Loucy (cell line): ENCODE data around the gene ZBTB32.

Source experiments
- H2AFZ ChIP-seq: fragments of 200-600 bp; sonication (generic); 2 replicates; pipeline ENCODE4 v1.6.0; 2016; ENCODE audit warnings: antibody characterized with exemption, mild to moderate bottlenecking, low read length, moderate library complexity
- H3F3A ChIP-seq: fragments of 200-600 bp; 2 replicates; pipeline ENCODE4 v1.6.0; 2016; ENCODE audit warnings: antibody characterized with exemption, low read depth, mild to moderate bottlenecking
- H3K27me3 ChIP-seq: fragments of 200-600 bp; sonication (generic); 2 replicates; pipeline ENCODE4 v1.6.1; 2014; ENCODE audit warnings: low read length, mild to moderate bottlenecking; ENCODE audit not compliant: insufficient read depth, poor library complexity, severe bottlenecking
- H3K36me3 ChIP-seq: fragments of 200-600 bp; sonication (generic); 2 replicates; pipeline ENCODE4 v1.6.1; 2016; ENCODE audit warnings: low read length; ENCODE audit not compliant: insufficient read depth
- H3K4me1 ChIP-seq: fragments of 200-600 bp; sonication (generic); 2 replicates; pipeline ENCODE4 v1.5.1; 2014; ENCODE audit warnings: low read length, mild to moderate bottlenecking; ENCODE audit not compliant: insufficient read depth, poor library complexity, severe bottlenecking
- H3K4me2 ChIP-seq: fragments of 200-600 bp; sonication (generic); 2 replicates; pipeline ENCODE4 v1.6.0; 2014; ENCODE audit warnings: antibody characterized with exemption, low read length, low read depth, mild to moderate bottlenecking; ENCODE audit not compliant: poor library complexity, severe bottlenecking
- H3K4me3 ChIP-seq: fragments of 200-600 bp; sonication (generic); 2 replicates; pipeline ENCODE4 v1.5.1; 2014; ENCODE audit warnings: low read length, mild to moderate bottlenecking, mixed read lengths; ENCODE audit not compliant: poor library complexity, severe bottlenecking
- H3K79me2 ChIP-seq: fragments of 200-600 bp; sonication (generic); 2 replicates; pipeline ENCODE4 v1.6.1; 2014; ENCODE audit warnings: low read length; ENCODE audit not compliant: insufficient read depth
- H3K9ac ChIP-seq: fragments of 200-600 bp; sonication (generic); 2 replicates; pipeline ENCODE4 v1.6.0; 2014; ENCODE audit warnings: mild to moderate bottlenecking, low read depth, low read length, moderate library complexity; ENCODE audit not compliant: poor library complexity, severe bottlenecking
- H3K9me2 ChIP-seq: fragments of 200-600 bp; sonication (generic); replicated peaks from 2 replicates; pipeline ENCODE4 v1.6.1; 2016; ENCODE audit warnings: low read depth, low read length, mixed read lengths
- H3K9me3 ChIP-seq: fragments of 200-600 bp; sonication (generic); 2 replicates; pipeline ENCODE4 v1.6.1; 2014; ENCODE audit warnings: mild to moderate bottlenecking, antibody characterized with exemption, low read length, low read depth; ENCODE audit not compliant: insufficient read depth
- H4K20me1 ChIP-seq: fragments of 200-600 bp; sonication (generic); 2 replicates; pipeline ENCODE4 v1.6.0; 2014; ENCODE audit warnings: antibody characterized with exemption, low read length, mild to moderate bottlenecking; ENCODE audit not compliant: insufficient read depth, poor library complexity, severe bottlenecking
- CTCF ChIP-seq: fragments of 200-600 bp; sonication (generic); conservative IDR thresholded peaks from 2 replicates; pipeline ENCODE4 v1.5.1; 2014; ENCODE audit warnings: mild to moderate bottlenecking, antibody characterized with exemption, low read length
- EZH2phosphoT487 ChIP-seq: fragments of 200-600 bp; IDR thresholded peaks from 2 replicates; pipeline ENCODE4 v1.6.1; 2018; ENCODE audit warnings: antibody characterized with exemption, mild to moderate bottlenecking, moderate library complexity, borderline replicate concordance

The ZBTB32 gene

GRCh38 chr19:35754370-35755130 is 50.2 kb downstream of the ZBTB32 start:
- no peaks in the 10 kb centered on the region; the same call in 1 of the 2 replicates for H3K36me3 ChIP-seq
- no peak overlapping the region for H3K4me2 ChIP-seq
- H3K9me3 ChIP-seq: no peaks in the 10 kb centered on the region
- no peak overlapping the region for H3K4me3 ChIP-seq
- no peaks in the 10 kb centered on the region for H3K27me3 ChIP-seq
- peaks cover 15% of the 10 kb centered on the region; the same call in 1 of the 2 replicates for H3K79me2 ChIP-seq
- H4K20me1 ChIP-seq: no peaks in the 10 kb centered on the region
- H3K9ac ChIP-seq: no peak overlapping the region
- H3F3A ChIP-seq: no peaks in the 10 kb centered on the region
- H3K9me2 ChIP-seq: no peaks in the 10 kb centered on the region
- no peak for TF ChIP-seq EZH2phosphoT487
- TF ChIP-seq CTCF: no peak
- peaks cover 18% of the 10 kb centered on the region for H3K4me1 ChIP-seq
- H2AFZ ChIP-seq: no peak overlapping the region

DNA sequence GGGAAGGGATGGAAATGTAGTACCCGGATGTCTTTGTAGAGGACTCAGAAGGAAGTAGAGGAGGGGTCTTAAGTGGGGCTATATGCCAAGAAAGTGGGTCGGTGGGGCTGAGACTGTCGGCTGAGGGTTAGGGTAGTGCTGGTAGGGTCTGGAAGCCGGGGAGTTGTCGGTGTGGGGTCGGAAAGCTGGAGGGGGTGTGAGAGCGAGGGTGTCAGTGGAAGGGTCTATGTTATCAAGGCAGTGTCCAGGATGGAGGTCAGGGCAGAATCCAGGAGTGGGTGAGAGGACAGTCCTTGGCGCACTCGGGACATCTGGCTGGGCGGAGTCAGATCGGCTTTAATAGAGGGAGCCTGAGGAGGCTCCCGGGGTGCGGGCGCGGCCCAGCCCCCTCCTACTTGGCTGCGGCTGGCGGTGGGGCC is 50.8 kb downstream of the ZBTB32 start:
- Histone ChIP-seq H3K9me3 (no peaks in the 10 kb centered on the region), H3K9me2 (no peaks in the 10 kb centered on the region), H3K4me3 (no peak overlapping the region), H2AFZ (no peak overlapping the region), H3K9ac (no peak overlapping the region), H3F3A (no peaks in the 10 kb centered on the region), H3K27me3 (no peaks in the 10 kb centered on the region), H4K20me1 (no peaks in the 10 kb centered on the region), H3K79me2 (peaks cover 14% of the 10 kb centered on the region; the same call in 1 of the 2 replicates), H3K36me3 (no peaks in the 10 kb centered on the region; the same call in 1 of the 2 replicates), H3K4me2 (no peak overlapping the region), H3K4me1 (peaks cover 15% of the 10 kb centered on the region)
- no peak for TF ChIP-seq EZH2phosphoT487
- no peak for TF ChIP-seq CTCF

GRCh38 chr19:35755550-35756376 is 51.4 kb downstream of the ZBTB32 start:
- no peak overlapping the region for H3K9ac ChIP-seq

More at GRCh38 chr19:35755550-35756376, 51.4 kb downstream of the ZBTB32 start:
- no peak overlapping the region for H3K4me3 ChIP-seq
- no peaks in the 10 kb centered on the region for H3K9me3 ChIP-seq
- peaks cover 13% of the 10 kb centered on the region for H3K4me1 ChIP-seq
- H2AFZ ChIP-seq: no peak overlapping the region
- TF ChIP-seq EZH2phosphoT487 (no peak), CTCF (no peak)
- H3K4me2 ChIP-seq: no peak overlapping the region
- no peaks in the 10 kb centered on the region for H3F3A ChIP-seq
- H3K36me3 ChIP-seq: no peaks in the 10 kb centered on the region; the same call in 1 of the 2 replicates
- no peaks in the 10 kb centered on the region for H3K9me2 ChIP-seq
- no peaks in the 10 kb centered on the region for H3K27me3 ChIP-seq
- H3K79me2 ChIP-seq: peaks cover 13% of the 10 kb centered on the region; the same call in 1 of the 2 replicates
- H4K20me1 ChIP-seq: no peaks in the 10 kb centered on the region
